ENCODE results near the gene MDN1. TPM values are rescaled to one million over a fixed set of nuclear protein-coding genes. Genes with fewer than 3 reads are reported as not detected.
A peak's percentile ranks its signal among the peaks of the same experiment; 100 is the strongest.

MDN1 gene
- total and polyA plus RNA-seq, 2 of the 8 experiments (the other 6 are each of a cell fraction or from before 2014, with no cell fraction given): 53.5 to 179 TPM

DNA sequence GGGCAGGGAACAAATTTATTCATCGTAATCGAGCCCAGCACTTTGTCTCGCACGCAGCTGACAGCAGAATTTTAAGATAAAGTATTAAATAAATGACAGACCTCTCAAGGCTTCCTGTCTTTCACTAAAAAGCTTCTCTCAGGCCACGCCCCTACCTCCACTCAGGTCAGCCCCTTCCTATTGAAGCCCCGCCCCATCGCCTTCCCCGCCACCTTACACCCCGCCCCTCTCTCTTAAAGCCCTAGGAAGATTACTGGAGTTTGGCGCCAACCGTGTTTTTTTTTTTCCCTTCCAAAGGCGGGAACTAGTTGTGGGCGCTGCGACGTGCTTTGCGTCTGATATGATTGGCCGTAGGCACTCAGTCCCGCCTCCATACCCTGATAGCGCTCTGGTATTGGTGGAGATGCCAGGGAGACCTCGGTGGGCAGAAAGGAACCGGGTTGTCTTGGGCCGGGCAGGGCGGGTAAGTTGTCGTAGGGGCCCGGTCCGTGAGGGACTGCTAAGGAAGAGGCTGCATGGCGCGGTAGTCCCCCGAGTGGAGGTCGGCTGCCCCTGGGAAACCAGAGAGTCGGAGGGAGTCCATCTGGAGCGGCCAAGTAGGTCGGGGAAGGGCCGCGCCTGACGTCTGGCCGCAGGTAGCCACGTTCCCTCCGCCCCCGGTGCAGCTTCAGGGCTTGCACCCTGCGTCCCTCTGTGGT lies 10.0 kb upstream of the MDN1 start, which contains the start of gene CASP8AP2 (continued):
- TF ChIP-seq ASH2L (IDR thresholded peaks at IDR 0.05; ENCODE audit: low read length) (peak; percentile 57), POLR2AphosphoS5 (IDR thresholded peaks at IDR 0.05; ENCODE audit: low read depth, low read length) (peak; percentile 95), ZNF274 (IDR thresholded peaks at IDR 0.05; ENCODE audit: borderline replicate concordance, extremely low read depth, low read length) (no peak), RFX5 (IDR thresholded peaks at IDR 0.05; ENCODE audit: borderline replicate concordance, low read depth, low read length) (no peak), MAFK (IDR thresholded peaks at IDR 0.05; ENCODE audit: low read depth, low read length) (no peak), CEBPB (IDR thresholded peaks at IDR 0.05; ENCODE audit: low read depth, low read length) (no peak), SP1 (IDR thresholded peaks at IDR 0.05; ENCODE audit: low read depth, low read length) (peak; percentile 91), TBP (IDR thresholded peaks at IDR 0.05; ENCODE audit: low read depth, low read length) (peak; percentile 89), SP4 (IDR thresholded peaks at IDR 0.05; ENCODE audit: low read length) (no peak), SAP30 (IDR thresholded peaks at IDR 0.05; ENCODE audit: insufficient read depth, insufficient replicate concordance, low read length) (no peak), RBBP5 (IDR thresholded peaks at IDR 0.05; ENCODE audit: borderline replicate concordance, low read depth, low read length) (no peak), POLR2A (IDR thresholded peaks at IDR 0.05; ENCODE audit: control extremely low read depth in 1 of 2, low read depth in 2 of 2, low read length in 2 of 2) (peak; percentile 92 to 99), RNF2 (IDR thresholded peaks at IDR 0.05; ENCODE audit: borderline replicate concordance, low read depth, low read length, missing control alignments, poor library complexity, severe bottlenecking) (no peak), SIN3A (conservative IDR thresholded peaks at IDR 0.05 in 1 of 2, IDR thresholded peaks at IDR 0.05 in 1 of 2; ENCODE audit: low read depth in 1 of 2, low read length in 2 of 2) (no peak; a peak in 1 of 4 replicates), CHD1 (IDR thresholded peaks at IDR 0.05; ENCODE audit: low read depth, low read length) (peak; percentile 34; the same call in 1 of the 2 replicates), BCL11A (IDR thresholded peaks at IDR 0.05; ENCODE audit: low read depth in 2 of 2, low read length in 2 of 2) (no peak), SIRT6 (IDR thresholded peaks at IDR 0.05; ENCODE audit: low read length) (no peak)
